Mesenchymal stem cell (in vitro differentiated cells and primary cell): ENCODE results near the gene GNAT1.

Source experiments
- DNase-seq: peaks from one replicate; pipeline ENCODE4 v3.0.0-alpha.2; 2013
- H2AFZ ChIP-seq: one replicate; pipeline ENCODE4 v1.6.1; 2013; ENCODE audit warnings: low read depth, mild to moderate bottlenecking, control low read depth, inconsistent platforms, low read length, moderate library complexity
- H2AK5ac ChIP-seq: 2 replicates; pipeline ENCODE4 v1.6.1; 2013; ENCODE audit warnings: low read length, moderate library complexity, mild to moderate bottlenecking, inconsistent platforms; ENCODE audit not compliant: severe bottlenecking
- H2BK120ac ChIP-seq: one replicate; pipeline ENCODE4 v1.6.1; 2013; ENCODE audit warnings: low read depth, mild to moderate bottlenecking, inconsistent platforms, low read length, moderate library complexity
- H2BK12ac ChIP-seq, 2 experiments: one replicate each; pipeline ENCODE4 v1.6.1; 2013; ENCODE audit warnings: inconsistent platforms in 2 of 2, low read length in 2 of 2, mild to moderate bottlenecking in 2 of 2, moderate library complexity in 2 of 2, control low read depth in 1 of 2
- H2BK15ac ChIP-seq: one replicate; pipeline ENCODE4 v1.6.1; 2013; ENCODE audit warnings: mild to moderate bottlenecking, low read depth, inconsistent platforms; ENCODE audit not compliant: poor library complexity, severe bottlenecking
- H2BK5ac ChIP-seq: 2 replicates; pipeline ENCODE4 v1.6.1; 2013; ENCODE audit warnings: low read depth, mild to moderate bottlenecking, low read length, control low read depth, inconsistent platforms; ENCODE audit not compliant: poor library complexity, severe bottlenecking
- H3K14ac ChIP-seq, 2 experiments: one replicate each; pipeline ENCODE4 v1.6.1; 2013; ENCODE audit warnings: inconsistent platforms in 2 of 2, low read length in 2 of 2, control low read depth in 1 of 2, mild to moderate bottlenecking in 1 of 2, moderate library complexity in 1 of 2
- H3K18ac ChIP-seq, 2 experiments: one replicate each; pipeline ENCODE4 v1.6.1; 2013; ENCODE audit warnings: inconsistent platforms in 2 of 2, low read length in 2 of 2, control low read depth in 1 of 2, low read depth in 1 of 2, mild to moderate bottlenecking in 1 of 2
- H3K23ac ChIP-seq, 2 experiments: one replicate each; pipeline ENCODE4 v1.6.1; 2013; ENCODE audit warnings: inconsistent platforms in 2 of 2, low read length in 2 of 2, mild to moderate bottlenecking in 2 of 2, moderate library complexity in 2 of 2, control low read depth in 1 of 2
- H3K27ac ChIP-seq: 2 replicates; pipeline ENCODE4 v1.5.1; 2013; ENCODE audit warnings: mild to moderate bottlenecking, moderate library complexity, low read length, control low read depth, inconsistent platforms; ENCODE audit not compliant: poor library complexity, severe bottlenecking
- H3K27me3 ChIP-seq, 2 experiments: 2 replicates each; pipeline versions ENCODE4 v1.6.1 to v1.7.0; 2013; ENCODE audit warnings: low read length in 2 of 2, mild to moderate bottlenecking in 2 of 2, moderate library complexity in 2 of 2, control low read depth in 1 of 2, inconsistent platforms in 1 of 2; ENCODE audit not compliant: control insufficient read depth in 1 of 2, insufficient read depth in 1 of 2
- H3K36me3 ChIP-seq, 2 experiments: 2 replicates each; pipeline versions ENCODE4 v1.6.1 to v1.7.0; 2013; ENCODE audit warnings: low read length in 2 of 2, control low read depth in 1 of 2, inconsistent platforms in 1 of 2, low read depth in 1 of 2, mild to moderate bottlenecking in 1 of 2; ENCODE audit not compliant: insufficient read depth in 2 of 2, control insufficient read depth in 1 of 2
- H3K4ac ChIP-seq, 2 experiments: one replicate each; pipeline ENCODE4 v1.6.1; 2013; ENCODE audit warnings: inconsistent platforms in 2 of 2, low read length in 2 of 2, mild to moderate bottlenecking in 2 of 2, moderate library complexity in 2 of 2, control low read depth in 1 of 2, low read depth in 1 of 2
- H3K4me1 ChIP-seq: 2 replicates; pipeline ENCODE4 v1.6.1; 2013; ENCODE audit warnings: low read depth, low read length, control low read depth; ENCODE audit not compliant: control insufficient read depth, insufficient read depth
- H3K4me2 ChIP-seq: 2 replicates; pipeline ENCODE4 v1.6.1; 2013; ENCODE audit warnings: low read length, mild to moderate bottlenecking, inconsistent platforms; ENCODE audit not compliant: poor library complexity, severe bottlenecking
- H3K4me3 ChIP-seq, 2 experiments: 2 replicates each; pipeline versions ENCODE4 v1.5.1 to v1.7.0; 2013; ENCODE audit warnings: low read length in 2 of 2, mild to moderate bottlenecking in 2 of 2, control low read depth in 1 of 2, low read depth in 1 of 2; ENCODE audit not compliant: insufficient read depth in 1 of 2
- H3K79me1 ChIP-seq: replicated peaks from 2 replicates; pipeline ENCODE4 v1.6.1; 2013; ENCODE audit warnings: mild to moderate bottlenecking, control low read depth, low read length, inconsistent platforms; ENCODE audit not compliant: poor library complexity, severe bottlenecking
- H3K9ac ChIP-seq: 2 replicates; pipeline ENCODE4 v1.7.0; 2013; ENCODE audit warnings: mild to moderate bottlenecking, low read length, moderate library complexity
- H3K9me3 ChIP-seq: 2 replicates; pipeline ENCODE4 v1.7.0; 2013; ENCODE audit warnings: mild to moderate bottlenecking, low read length; ENCODE audit not compliant: control insufficient read depth
- H4K8ac ChIP-seq: one replicate; pipeline ENCODE4 v1.6.1; 2013; ENCODE audit warnings: inconsistent platforms, mild to moderate bottlenecking, low read length, moderate library complexity
- H4K91ac ChIP-seq: one replicate; pipeline ENCODE4 v1.6.1; 2013; ENCODE audit warnings: mild to moderate bottlenecking, low read length, inconsistent platforms
- WGBS: methylation state at CpG from one replicate; pipeline ENCODE4 v1.1.7; 2013; ENCODE audit warnings: mixed read lengths; 5-methylcytosine and 5-hydroxymethylcytosine counted together

The GNAT1 gene

DNA sequence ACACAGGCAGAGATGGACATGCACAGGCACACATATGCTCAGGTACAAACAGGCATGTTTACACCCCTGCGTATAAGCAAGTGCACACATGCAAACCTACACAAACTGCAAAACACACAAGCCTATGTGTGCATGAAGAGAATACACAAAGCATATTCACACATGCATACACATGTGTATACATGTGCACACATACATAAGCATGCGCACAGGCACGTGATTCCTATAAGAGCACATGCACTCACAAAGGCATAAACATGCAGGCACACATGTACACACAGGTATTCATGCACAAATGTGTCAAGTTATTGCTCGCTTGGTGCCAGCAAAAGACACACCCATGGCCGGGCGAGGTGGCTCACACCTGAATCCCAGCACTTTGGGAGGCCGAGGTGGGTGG lies 1.4 kb upstream of the GNAT1 start:
- Histone ChIP-seq H3K4me2 (no peak overlapping the region), H3K4me1 (peaks cover 9% of the 10 kb centered on the region), H3K9me3 (no peaks in the 10 kb centered on the region), H3K27ac (no peak overlapping the region), H2BK12ac (no peak overlapping the region), H2BK120ac (no peak overlapping the region), H2BK5ac (no peak overlapping the region), H3K79me1 (no peaks in the 10 kb centered on the region), H3K9ac (no peak overlapping the region), H3K14ac (no peak overlapping the region), H3K4me3 (no peak overlapping the region), H2AK5ac (no peak overlapping the region), H4K8ac (no peak overlapping the region), H3K36me3 (peaks cover 0 to 15% of the 10 kb centered on the region in 2 experiments), H3K18ac (no peak overlapping the region), H4K91ac (no peak overlapping the region), H3K27me3 (peaks cover 18 to 53% of the 10 kb centered on the region in 2 experiments), H2BK15ac (no peak overlapping the region), H3K23ac (no peak overlapping the region), H3K4ac (no peak overlapping the region), H2AFZ (no peak overlapping the region)
- no peak for DNase-seq
- 81% methylated on average over 7 of the region's 7 CpGs for WGBS

DNA sequence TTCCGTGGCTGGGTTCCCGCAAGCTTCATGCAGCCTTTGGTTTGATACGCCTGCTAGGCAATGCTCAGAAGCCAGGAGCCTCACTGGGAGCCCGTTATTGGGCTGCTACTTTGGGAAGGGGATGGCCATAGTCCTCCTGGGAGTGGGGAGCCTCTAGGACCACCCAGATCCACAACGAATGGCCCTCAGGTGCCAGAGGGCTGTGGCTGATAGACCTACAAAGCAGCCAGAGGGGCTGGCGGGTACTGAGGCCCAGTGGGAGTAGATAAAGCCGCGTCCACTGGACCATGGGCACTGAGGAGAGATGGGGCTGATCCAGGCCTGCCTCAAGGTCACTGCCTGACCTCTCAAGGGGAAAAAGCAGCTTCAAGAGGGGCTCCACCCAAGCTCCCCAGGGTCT lies 714 bp downstream of the GNAT1 start:
- Histone ChIP-seq H3K9me3 (no peaks in the 10 kb centered on the region), H3K4me3 (no peak overlapping the region), H2AK5ac (no peak overlapping the region), H3K27me3 (peaks cover 37 to 62% of the 10 kb centered on the region in 2 experiments), H3K4ac (no peak overlapping the region), H3K18ac (no peak overlapping the region), H3K14ac (no peak overlapping the region), H3K4me2 (no peak overlapping the region), H3K4me1 (peaks cover 13% of the 10 kb centered on the region), H2BK5ac (no peak overlapping the region), H4K8ac (no peak overlapping the region), H3K36me3 (peaks cover 0 to 4% of the 10 kb centered on the region in 2 experiments), H2BK15ac (no peak overlapping the region), H3K27ac (no peak overlapping the region), H2BK12ac (no peak overlapping the region), H3K9ac (no peak overlapping the region), H3K23ac (no peak overlapping the region), H3K79me1 (no peaks in the 10 kb centered on the region), H2BK120ac (no peak overlapping the region), H4K91ac (no peak overlapping the region), H2AFZ (no peak overlapping the region)
- 81% methylated on average over 8 of the region's 8 CpGs for WGBS
- no peak for DNase-seq

DNA sequence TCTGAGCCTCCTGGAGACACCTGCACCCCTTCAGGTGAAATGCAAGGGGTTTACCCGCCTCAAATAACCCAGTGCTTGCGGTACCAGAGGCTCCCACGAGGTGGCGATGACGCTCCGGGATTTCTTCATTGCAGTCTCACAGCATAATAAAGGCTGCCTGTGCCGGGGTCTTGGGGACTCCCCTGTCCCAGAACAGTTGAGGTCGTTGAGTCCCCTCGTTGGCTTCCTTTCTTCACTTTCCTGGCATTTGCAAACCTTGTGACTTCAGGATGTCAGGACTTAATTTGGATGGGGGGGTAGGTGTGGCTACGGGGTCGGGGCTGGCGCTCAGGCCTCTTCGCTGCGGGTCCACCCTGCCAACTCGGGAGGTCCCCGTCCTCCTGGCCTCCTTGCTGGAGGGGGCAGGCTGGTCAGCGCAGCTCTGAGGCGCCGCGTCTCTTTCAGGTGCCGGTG lies 1.3 kb downstream of the GNAT1 start:
- Histone ChIP-seq H3K23ac (no peak overlapping the region), H4K8ac (no peak overlapping the region), H3K14ac (no peak overlapping the region), H3K9ac (no peak overlapping the region), H2AFZ (no peak overlapping the region), H2BK15ac (no peak overlapping the region), H3K9me3 (no peaks in the 10 kb centered on the region), H3K27me3 (peaks cover 37 to 68% of the 10 kb centered on the region in 2 experiments), H2BK5ac (no peak overlapping the region), H3K18ac (no peak overlapping the region), H3K27ac (no peak overlapping the region), H3K4me2 (no peak overlapping the region), H3K79me1 (no peaks in the 10 kb centered on the region), H2BK120ac (no peak overlapping the region), H2BK12ac (no peak overlapping the region), H3K36me3 (peaks cover 0 to under 1% of the 10 kb centered on the region in 2 experiments), H3K4me3 (no peak overlapping the region), H2AK5ac (no peak overlapping the region), H4K91ac (no peak overlapping the region), H3K4me1 (peaks cover 13% of the 10 kb centered on the region), H3K4ac (no peak overlapping the region)
- 42% methylated on average over 21 of the region's 21 CpGs for WGBS
- DNase-seq: peak; percentile 57

DNA sequence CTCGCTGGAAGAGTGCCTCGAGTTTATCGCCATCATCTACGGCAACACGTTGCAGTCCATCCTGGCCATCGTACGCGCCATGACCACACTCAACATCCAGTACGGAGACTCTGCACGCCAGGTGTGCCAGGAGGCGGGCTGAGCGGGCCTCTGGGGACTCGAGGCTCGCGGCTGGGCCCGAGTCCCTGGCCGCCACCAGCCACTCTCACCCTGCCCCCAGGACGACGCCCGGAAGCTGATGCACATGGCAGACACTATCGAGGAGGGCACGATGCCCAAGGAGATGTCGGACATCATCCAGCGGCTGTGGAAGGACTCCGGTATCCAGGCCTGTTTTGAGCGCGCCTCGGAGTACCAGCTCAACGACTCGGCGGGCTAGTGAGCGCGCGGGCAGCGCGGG lies 1.9 kb downstream of the GNAT1 start:
- H3K27ac ChIP-seq: no peak overlapping the region
- no peak overlapping the region for H4K8ac ChIP-seq
- no peak overlapping the region for H4K91ac ChIP-seq
- no peaks in the 10 kb centered on the region for H3K36me3 ChIP-seq
- H3K79me1 ChIP-seq: no peaks in the 10 kb centered on the region
- 89% methylated on average over 36 of the region's 36 CpGs for WGBS
- no peak overlapping the region for H3K18ac ChIP-seq
- DNase-seq: no peak
- no peak overlapping the region for H3K4ac ChIP-seq
- peaks cover 13% of the 10 kb centered on the region for H3K4me1 ChIP-seq
- no peak overlapping the region for H2BK12ac ChIP-seq
- no peak overlapping the region for H3K4me2 ChIP-seq
- H2BK120ac ChIP-seq: no peak overlapping the region
- H3K23ac ChIP-seq: no peak overlapping the region
- no peak overlapping the region for H2BK5ac ChIP-seq
- no peak overlapping the region for H2AK5ac ChIP-seq
- peaks cover 37 to 68% of the 10 kb centered on the region in 2 experiments for H3K27me3 ChIP-seq
- no peaks in the 10 kb centered on the region for H3K9me3 ChIP-seq
- H3K14ac ChIP-seq: no peak overlapping the region
- no peak overlapping the region for H2BK15ac ChIP-seq
- H3K9ac ChIP-seq: no peak overlapping the region
- no peak overlapping the region for H2AFZ ChIP-seq
- H3K4me3 ChIP-seq: no peak overlapping the region
